HG03460 (cell line): Measurements from ENCODE around the gene JAZF1.

Experiments used
- ATAC-seq: cut with Tn5 transposase; IDR thresholded peaks from one replicate; pipeline ENCODE4 v1.9.1; 2021; ENCODE audit not compliant: unreplicated experiment

JAZF1 gene

DNA sequence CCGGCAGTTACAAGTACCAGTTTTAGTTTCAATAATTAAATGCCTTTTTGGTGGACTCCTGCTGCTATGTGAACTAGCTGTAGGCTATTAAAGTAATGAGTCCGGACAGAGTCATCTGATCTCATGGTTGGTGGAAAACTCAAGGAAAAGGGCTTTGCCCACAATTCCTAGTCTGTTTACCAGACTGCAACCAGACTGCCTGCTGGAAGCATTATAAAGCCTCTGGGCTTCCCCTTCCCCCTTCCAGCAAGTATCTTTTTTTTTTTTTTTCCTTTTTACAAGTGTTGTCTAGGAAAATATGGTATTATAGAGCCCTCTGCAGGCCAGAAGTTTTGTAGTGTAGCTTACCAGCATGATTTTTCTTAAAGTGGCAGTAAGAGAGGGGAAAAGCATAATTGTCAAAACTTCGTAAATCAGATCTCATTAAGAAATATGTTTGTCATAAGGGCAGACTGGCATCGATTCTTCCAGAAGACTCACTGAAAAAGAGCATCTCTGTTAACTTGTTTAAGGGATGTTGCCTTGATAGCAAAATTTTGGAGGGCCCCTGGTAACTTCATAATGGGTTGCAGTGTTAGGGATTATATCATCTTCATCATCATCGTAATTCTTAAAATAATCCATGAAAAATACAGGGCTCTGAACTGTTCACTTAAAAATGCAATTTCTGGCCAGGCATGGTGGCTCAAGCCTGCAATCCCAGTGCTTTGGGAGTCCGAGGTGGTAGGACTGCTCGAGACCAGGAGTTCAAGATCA, 259.3 kb downstream of the JAZF1 start:
- no peak for ATAC-seq

DNA sequence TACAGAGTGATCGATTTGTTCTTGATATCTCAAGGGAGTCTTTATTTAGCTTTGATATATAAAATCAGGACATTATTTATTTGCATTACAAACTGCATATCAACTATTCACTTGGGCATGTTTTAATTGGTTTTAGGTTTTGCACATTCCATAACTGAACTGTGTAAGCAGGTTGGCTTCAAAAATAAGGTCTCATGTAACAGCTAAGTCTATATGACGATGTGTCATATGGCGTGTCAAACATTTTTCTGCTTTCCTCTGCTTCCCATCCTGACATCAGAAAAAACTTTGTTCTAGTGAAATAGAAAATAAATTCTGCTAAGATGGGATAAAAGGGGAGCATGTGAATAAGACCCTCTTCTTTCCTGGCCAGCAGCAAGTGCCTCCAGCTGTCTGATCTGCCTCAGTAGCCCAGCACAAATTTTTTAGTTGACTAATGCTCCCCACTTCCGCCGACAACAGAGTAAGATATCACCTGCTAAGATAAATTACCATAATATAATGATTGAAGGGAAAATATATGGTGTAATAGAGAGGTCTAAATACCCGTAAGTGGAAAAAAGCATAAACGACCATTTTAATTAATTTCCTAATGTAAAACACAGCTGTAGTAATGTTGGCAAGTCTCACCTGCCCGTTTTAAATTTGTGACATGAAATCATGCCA, 260.2 kb downstream of the JAZF1 start:
- no peak for ATAC-seq

DNA sequence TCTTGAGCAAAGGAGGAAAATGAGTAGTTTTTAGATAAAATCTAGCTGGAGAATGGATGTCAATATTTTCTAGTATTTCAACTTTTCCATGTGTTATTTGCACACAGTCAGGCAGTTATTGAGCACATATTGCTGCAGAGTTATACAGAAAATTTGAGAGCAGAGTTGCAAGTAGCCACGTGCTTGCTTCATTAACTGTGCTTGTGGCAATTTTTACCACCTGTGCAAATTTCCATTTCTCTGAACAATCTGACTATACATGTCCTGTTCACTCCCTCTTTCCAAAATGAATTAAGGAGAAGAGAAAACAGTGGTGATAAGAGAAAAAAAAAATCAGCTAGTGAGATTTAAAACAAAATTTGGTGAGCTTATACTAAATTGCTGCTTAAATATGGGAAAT, 262.1 kb downstream of the JAZF1 start:
- ATAC-seq, result no peak

DNA sequence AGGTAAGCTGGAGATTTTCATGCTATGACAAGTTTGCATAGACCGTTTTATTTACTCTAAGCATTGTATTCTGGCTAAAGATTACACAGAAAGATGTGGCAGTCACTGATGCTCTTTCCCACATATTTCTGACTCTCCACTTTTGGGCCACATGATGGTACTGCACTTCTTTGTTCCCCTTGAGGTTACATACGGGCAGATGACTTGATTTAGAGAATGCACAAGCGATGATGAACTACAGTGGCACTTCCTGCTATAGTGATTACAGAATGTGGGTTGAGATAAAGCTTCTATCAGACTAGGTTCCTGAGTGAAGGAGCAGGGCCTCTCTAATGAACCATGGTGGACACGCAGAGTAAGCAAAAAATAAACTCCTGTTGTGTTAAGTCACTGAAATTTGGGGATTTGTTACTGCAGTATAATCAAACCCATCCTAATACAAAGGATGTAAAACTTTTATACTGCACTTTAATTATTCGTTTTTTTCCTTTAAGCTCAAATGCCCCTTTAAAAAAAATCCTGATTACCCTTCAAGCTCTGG, 262.8 kb downstream of the JAZF1 start:
- no peak for ATAC-seq

GRCh38 chr7:27917119-27917518, 263.5 kb downstream of the JAZF1 start:
- ATAC-seq, result no peak

GRCh38 chr7:27916372-27916771, 264.2 kb downstream of the JAZF1 start:
- ATAC-seq, result no peak

- no peak for ATAC-seq
These were observed 266.2 kb downstream of the JAZF1 start for GRCh38 chr7:27914409-27914808.

DNA sequence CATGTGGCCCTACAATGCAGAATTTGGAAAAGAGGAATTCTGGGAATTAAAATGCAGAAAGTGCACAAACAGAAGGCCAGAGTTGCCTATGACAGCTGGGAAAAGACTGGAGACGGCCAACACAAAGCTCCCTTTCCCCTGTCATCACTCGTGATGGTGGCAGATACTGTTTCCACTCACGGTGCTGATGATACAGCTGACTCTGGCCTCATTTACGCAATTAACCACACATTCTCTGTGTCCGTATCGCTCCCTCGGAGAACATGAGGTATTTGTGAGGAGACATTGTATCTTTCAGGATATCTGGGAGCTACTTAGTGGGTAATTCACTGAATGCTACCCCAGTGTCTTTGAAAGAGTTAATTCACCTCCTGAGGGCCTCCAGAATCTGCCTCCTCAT, 267.8 kb downstream of the JAZF1 start:
- no peak for ATAC-seq

GRCh38 chr7:27911920-27912319, 268.7 kb downstream of the JAZF1 start:
- no peak for ATAC-seq

- no peak for ATAC-seq
These were observed 270.3 kb downstream of the JAZF1 start for GRCh38 chr7:27910326-27910725.

DNA sequence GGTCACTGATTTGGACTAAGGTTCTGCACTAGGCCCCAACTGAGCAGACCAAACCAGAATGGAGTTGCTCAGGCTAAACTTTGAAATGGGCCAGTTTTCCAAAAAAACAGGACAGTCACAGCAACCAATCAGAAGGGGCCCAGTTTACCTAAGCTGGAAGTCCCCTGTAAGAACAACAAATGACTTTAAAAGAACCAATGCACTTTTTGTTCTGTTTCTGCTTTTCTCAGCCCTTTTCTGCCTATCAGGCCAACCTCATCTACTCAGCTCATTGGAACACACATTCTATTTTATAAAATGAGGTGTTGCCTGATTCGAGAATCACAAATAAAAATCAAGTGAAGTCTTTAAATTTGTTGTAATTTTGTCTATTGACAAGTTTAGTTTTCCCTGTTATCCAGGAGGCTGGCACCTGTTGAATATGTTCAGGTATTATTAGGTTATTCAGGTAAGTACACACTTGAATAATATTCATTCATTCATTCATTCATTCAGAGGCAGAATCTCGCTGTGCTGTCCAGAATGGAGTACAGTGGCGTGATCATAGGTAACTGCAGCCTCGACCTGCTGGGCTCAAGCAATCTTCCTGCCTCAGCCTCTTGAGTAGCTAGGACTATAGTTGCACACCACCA, 271.9 kb downstream of the JAZF1 start:
- no peak for ATAC-seq

DNA sequence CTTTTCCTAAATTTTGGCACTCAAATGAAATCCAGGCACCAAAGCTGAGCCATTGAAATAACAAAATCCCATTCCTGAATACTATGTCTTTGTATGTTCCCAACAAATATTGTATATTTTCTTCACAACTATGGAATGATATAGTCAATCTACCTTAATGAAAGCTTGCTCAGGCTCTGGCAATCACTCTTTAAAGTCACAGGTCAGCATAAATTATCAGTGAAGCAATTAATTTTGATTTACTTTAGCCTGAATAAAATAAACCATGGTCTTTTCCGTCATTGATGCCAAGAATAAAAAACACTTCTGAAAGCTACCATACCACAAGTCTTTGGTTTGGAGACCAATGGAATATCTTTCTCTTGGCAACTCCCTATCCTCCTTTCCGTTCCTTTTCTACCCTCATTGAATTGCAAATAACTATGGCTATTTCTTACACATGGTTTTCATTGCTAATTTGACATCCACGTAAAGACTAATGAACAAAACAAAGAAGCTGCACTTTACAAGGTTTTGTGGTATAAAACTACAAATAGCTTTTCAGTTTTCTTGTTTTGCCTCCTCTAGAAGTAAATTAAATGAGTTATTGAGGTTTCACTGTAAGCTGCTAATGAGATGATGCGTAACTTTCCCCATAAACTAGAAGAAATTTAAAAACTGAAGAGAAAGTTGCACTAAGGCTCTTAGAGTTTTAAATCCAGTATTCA, 274.1 kb downstream of the JAZF1 start:
- no peak for ATAC-seq

- ATAC-seq, result no peak
These were observed 274.6 kb downstream of the JAZF1 start for GRCh38 chr7:27905951-27906350.

DNA sequence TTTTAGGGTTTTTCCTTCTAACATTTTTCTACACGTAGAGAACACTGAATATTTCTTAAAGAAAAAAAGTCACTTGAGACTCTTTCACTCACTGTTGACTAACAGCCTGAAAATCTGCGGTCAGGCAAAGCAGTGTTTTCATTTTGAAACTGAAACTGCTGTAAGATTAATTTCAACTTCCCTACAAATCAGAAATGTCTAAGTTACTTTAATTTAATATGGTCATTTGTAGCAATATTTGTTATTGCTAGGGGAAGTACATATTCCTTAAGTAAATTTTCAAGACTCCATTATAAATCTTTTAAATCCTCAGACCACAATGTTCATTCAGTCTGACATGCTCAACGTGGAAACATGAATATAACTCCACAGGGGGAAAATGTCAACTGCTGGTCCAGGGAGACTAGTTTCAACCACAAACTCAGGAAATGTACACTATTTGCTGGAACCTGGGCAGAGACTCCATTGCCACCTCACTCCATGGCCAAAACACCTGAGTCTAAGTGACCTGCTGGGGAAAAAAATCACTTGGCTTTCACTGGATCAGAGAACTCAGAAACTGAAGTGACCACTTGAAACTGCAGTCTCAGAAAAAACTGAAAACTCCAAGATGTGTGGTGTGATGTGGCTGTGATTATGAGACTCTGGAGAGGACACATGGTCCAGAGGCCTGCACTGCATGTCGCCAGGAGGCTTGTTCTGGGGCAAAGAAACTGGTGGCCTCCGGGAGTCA, 279.4 kb downstream of the JAZF1 start:
- peak; percentile 77 for ATAC-seq

DNA sequence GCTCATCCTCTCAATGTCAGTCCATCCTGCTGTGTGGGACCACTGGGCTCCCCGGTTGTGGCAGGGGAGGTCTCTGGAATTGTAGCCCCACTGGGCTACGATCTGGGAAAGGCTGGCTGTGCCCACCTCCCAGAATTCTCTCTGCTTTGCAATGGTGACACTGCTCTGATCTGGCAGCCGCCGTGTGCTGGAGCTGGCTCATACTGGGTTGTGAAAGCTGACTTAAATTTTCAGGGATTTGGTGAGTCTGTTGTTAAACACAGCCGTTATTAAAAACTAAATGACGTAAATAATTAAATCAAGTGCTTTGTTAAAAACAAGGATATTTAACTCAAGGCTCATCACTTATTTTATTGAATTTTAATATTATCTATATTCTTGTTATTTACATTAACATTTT, 280.6 kb downstream of the JAZF1 start:
- no peak for ATAC-seq

- no peak for ATAC-seq
These were observed 281.0 kb downstream of the JAZF1 start for GRCh38 chr7:27899601-27900000.

DNA sequence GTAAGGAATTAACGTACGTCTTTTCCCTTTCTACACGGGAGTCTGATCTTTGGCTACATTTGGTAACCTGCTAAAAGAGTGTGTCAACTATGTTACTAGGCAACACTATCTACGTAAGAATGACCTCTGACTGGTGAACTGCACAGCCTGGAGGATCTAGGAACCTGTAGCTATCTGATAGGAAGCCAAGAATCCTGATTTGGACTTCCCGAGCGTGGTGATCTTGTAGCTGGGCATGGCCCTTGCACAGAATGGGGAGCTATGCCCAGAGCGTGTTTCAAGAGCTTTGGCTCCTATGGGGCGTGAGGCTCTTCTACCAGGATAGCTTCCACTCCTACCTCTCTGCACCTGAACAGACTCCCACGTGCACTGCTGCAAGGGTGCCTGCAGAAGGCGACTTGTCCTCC, 283.2 kb downstream of the JAZF1 start:
- no peak for ATAC-seq

GRCh38 chr7:27897001-27897400, 283.6 kb downstream of the JAZF1 start:
- ATAC-seq, result no peak

DNA sequence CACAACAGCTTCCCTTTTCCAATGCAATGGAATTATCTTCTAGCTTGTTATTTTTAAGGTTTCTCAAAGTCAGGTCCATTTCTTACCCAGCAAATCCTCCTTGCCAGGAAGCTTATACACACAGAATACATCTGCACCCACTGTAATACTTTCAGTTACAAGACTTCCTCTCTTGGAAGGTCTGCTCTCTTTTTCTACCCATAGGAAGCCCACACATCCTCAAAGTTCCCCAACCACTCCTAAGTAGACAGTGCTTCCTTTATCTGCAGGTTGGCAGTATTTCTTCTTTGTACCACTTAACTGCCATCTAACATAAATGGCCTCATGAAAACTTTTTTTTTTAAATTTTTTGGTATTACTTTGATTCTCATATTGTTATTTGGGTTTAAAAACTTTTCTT, 285.0 kb downstream of the JAZF1 start:
- no peak for ATAC-seq

GRCh38 chr7:27890205-27890849, 290.3 kb downstream of the JAZF1 start:
- peak; percentile 99 for ATAC-seq
